IPS-18a (cell line): Measurements from ENCODE around the gene FUT8.

Source experiments
- H3K27ac ChIP-seq: one replicate; pipeline ENCODE4 v1.5.1; 2013; ENCODE audit warnings: low read length
- H3K27me3 ChIP-seq: one replicate; pipeline ENCODE4 v1.6.1; 2013; ENCODE audit warnings: mild to moderate bottlenecking, low read length; ENCODE audit not compliant: control insufficient read depth, insufficient read depth
- H3K36me3 ChIP-seq: one replicate; pipeline ENCODE4 v1.6.1; 2013; ENCODE audit warnings: low read depth, low read length; ENCODE audit not compliant: control insufficient read depth
- H3K4me1 ChIP-seq: one replicate; pipeline ENCODE4 v1.6.1; 2013; ENCODE audit warnings: low read depth, low read length; ENCODE audit not compliant: control insufficient read depth
- H3K4me3 ChIP-seq: one replicate; pipeline ENCODE4 v1.5.1; 2013; ENCODE audit warnings: low read length
- H3K9ac ChIP-seq: one replicate; pipeline ENCODE4 v1.6.1; 2013; ENCODE audit warnings: mild to moderate bottlenecking, low read length, moderate library complexity
- H3K9me3 ChIP-seq: one replicate; pipeline ENCODE4 v1.6.1; 2013; ENCODE audit warnings: low read depth, low read length; ENCODE audit not compliant: control insufficient read depth

The FUT8 gene

DNA sequence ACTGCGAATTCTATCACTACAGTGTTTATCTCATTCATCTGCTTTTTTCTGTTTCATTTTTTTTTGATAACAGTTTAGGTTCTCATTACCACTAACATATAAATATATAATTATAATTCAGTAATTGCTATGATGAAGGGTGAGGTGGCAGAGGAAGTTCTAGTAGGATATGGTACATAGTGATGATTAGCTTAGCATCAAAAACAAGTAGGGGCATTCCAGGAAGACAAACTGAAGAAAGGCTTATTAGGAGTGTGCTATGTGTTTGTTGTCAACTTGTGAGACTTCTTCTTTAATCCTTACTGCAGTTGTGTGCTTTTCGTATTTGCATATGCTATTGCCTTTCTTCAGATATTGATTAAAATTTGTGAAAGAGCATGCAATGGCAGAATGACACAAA lies 20.6 kb downstream of the FUT8 start:
- Histone ChIP-seq H3K4me3 (no peak overlapping the region), H3K9ac (no peak overlapping the region), H3K27ac (no peak overlapping the region), H3K9me3 (peaks cover 7% of the 10 kb centered on the region), H3K4me1 (peaks cover 12% of the 10 kb centered on the region), H3K36me3 (peaks cover 3% of the 10 kb centered on the region), H3K27me3 (no peaks in the 10 kb centered on the region)

DNA sequence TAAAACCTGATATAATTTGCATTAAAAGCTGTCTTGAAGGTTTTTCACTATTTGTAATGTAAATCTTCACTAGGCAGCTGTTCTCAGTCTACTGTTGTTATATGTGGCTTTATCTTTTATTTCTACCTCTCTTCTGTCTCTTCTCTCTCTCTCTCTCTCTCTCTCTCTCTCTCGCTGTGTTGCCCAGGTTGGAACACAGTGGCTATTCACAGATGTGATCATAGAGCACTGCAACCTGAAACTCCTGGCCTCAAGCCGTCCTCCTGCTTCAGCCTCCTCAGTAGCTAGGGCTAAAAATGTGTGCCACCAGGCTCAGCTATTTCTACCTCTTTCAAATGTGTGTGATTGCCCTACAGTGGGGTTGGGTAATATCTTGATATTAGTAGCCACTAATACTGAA lies 21.1 kb downstream of the FUT8 start:
- H3K27me3 ChIP-seq: no peaks in the 10 kb centered on the region
- no peak overlapping the region for H3K9ac ChIP-seq
- H3K36me3 ChIP-seq: peaks cover 3% of the 10 kb centered on the region
- H3K9me3 ChIP-seq: peaks cover 7% of the 10 kb centered on the region
- no peak overlapping the region for H3K4me3 ChIP-seq
- H3K4me1 ChIP-seq: peaks cover 12% of the 10 kb centered on the region
- no peak overlapping the region for H3K27ac ChIP-seq

DNA sequence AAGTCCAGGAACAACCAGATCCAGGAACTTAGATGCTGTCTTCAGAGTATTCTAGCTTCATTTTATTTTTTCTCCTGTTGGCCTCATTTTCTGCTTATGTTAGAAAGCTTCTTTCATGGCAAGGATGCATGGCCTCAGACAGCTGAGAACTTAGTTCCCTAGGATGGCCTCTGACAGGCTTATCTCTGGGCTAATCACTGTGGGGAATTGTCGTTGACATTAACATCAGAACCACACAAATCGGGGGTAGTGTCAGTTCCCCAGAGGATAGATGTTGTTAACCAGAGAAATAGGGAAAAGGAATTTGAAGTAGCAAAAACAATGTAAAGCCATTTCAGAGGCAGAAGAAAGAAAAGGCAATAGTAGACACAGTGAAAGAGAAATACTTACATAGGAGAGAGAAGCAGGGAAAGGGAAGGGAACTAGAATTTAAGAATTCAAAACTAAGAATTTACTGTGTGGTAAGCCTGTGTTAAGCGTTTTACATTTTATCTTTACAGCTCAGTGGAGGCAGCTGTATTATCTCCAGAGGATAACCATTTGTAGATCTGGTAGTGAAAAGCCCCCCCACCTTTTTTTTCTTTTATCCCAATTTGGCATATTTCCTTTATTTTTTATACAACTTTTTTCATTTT lies 21.8 kb downstream of the FUT8 start:
- Histone ChIP-seq H3K27me3 (no peaks in the 10 kb centered on the region), H3K27ac (no peak overlapping the region), H3K9me3 (peaks cover 7% of the 10 kb centered on the region), H3K36me3 (peaks cover 3% of the 10 kb centered on the region), H3K9ac (no peak overlapping the region), H3K4me3 (no peak overlapping the region), H3K4me1 (peaks cover 12% of the 10 kb centered on the region)

DNA sequence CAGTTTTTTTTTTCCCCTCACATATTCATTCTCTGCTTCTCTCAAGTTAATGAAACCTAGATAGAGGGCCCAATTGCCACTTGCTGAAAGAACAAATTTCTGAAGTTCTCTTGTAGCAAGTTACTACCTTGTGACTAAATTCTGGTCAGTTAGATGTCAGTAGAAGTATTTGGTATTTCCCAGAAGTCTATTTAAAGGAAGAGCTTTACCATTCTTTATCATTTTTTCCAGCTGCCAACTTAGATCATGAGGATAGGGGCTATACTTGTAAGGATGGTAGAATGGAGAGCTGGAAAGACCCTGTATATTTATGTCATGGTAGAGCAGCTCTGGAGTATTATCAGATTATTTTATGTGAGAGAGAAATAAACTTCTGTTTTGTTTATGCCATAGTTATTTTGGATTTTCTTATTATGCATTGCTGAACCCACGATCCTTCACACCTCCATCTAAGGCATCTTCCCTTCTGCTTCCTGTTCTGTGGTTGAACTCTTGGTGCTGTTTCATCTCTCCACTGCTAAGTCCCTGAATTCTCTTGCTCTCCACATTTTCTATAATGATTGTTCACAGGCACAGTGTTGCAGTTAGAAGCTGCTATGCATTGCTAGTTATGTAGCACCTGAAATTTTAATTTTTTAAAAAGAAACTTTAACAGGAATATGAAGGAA lies 25.9 kb downstream of the FUT8 start:
- H3K4me1 ChIP-seq: peaks cover 9% of the 10 kb centered on the region
- no peaks in the 10 kb centered on the region for H3K27me3 ChIP-seq
- H3K27ac ChIP-seq: no peak overlapping the region
- H3K9ac ChIP-seq: no peak overlapping the region
- H3K36me3 ChIP-seq: peaks cover 3% of the 10 kb centered on the region
- H3K4me3 ChIP-seq: no peak overlapping the region
- peaks cover 7% of the 10 kb centered on the region for H3K9me3 ChIP-seq

DNA sequence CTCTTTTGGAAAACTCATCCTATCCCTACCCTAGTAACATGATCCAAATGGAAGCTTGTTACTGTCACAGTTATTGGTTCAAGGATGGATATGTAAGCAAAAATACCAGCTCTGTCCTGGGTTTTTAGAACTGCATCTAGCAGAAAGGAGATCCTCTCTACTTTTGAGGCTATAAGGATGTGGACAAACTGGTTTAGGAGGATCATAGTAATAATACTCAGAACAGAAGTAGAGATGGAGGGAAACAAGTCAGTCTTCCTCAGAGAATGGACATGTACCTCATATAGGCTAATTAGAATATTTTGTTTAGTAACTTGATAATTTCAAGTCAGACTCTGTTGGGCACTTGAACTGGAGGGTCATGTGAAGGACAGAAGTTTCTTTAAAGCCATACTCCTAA lies 26.6 kb downstream of the FUT8 start:
- Histone ChIP-seq H3K9ac (no peak overlapping the region), H3K27ac (no peak overlapping the region)

GRCh38 chr14:65440230-65440629 lies 27.7 kb downstream of the FUT8 start:
- Histone ChIP-seq H3K9me3 (peaks cover 6% of the 10 kb centered on the region), H3K27ac (no peak overlapping the region), H3K4me3 (no peak overlapping the region), H3K36me3 (peaks cover 2% of the 10 kb centered on the region), H3K4me1 (no peaks in the 10 kb centered on the region), H3K27me3 (no peaks in the 10 kb centered on the region), H3K9ac (no peak overlapping the region)

More for the DNA sequence above, 26.6 kb downstream of the FUT8 start:
- Histone ChIP-seq H3K27me3 (no peaks in the 10 kb centered on the region), H3K9me3 (peaks cover 7% of the 10 kb centered on the region), H3K36me3 (peaks cover 3% of the 10 kb centered on the region), H3K4me1 (peaks cover 5% of the 10 kb centered on the region), H3K4me3 (no peak overlapping the region)

DNA sequence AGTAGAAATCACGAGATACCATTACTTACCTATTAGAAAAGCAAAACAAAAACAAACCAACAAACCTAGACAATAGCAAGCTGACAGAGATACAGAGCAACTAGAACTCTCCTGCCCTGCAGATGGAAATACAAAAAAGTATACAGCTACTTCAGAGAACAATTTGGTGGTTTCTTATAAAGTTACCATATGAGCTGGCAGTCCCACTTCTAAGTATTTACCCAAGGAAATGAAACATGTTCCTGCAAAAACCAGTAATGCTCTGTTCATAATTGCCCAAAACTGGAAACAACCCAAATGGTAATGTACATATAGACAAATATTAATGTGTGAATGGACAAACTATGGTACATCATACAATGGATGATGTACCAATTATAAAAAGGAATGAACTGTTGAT lies 31.7 kb downstream of the FUT8 start:
- no peak overlapping the region for H3K9ac ChIP-seq
- no peaks in the 10 kb centered on the region for H3K27me3 ChIP-seq
- H3K4me3 ChIP-seq: no peak overlapping the region
- H3K36me3 ChIP-seq: no peaks in the 10 kb centered on the region
- peaks cover 3% of the 10 kb centered on the region for H3K4me1 ChIP-seq
- no peaks in the 10 kb centered on the region for H3K9me3 ChIP-seq
- H3K27ac ChIP-seq: no peak overlapping the region

GRCh38 chr14:65446159-65446558 lies 33.6 kb downstream of the FUT8 start:
- Histone ChIP-seq H3K4me3 (no peak overlapping the region), H3K27me3 (no peaks in the 10 kb centered on the region), H3K4me1 (peaks cover 3% of the 10 kb centered on the region), H3K9ac (no peak overlapping the region), H3K36me3 (no peaks in the 10 kb centered on the region), H3K27ac (no peak overlapping the region), H3K9me3 (no peaks in the 10 kb centered on the region)

GRCh38 chr14:65449647-65450046 lies 37.1 kb downstream of the FUT8 start:
- no peaks in the 10 kb centered on the region for H3K36me3 ChIP-seq

DNA sequence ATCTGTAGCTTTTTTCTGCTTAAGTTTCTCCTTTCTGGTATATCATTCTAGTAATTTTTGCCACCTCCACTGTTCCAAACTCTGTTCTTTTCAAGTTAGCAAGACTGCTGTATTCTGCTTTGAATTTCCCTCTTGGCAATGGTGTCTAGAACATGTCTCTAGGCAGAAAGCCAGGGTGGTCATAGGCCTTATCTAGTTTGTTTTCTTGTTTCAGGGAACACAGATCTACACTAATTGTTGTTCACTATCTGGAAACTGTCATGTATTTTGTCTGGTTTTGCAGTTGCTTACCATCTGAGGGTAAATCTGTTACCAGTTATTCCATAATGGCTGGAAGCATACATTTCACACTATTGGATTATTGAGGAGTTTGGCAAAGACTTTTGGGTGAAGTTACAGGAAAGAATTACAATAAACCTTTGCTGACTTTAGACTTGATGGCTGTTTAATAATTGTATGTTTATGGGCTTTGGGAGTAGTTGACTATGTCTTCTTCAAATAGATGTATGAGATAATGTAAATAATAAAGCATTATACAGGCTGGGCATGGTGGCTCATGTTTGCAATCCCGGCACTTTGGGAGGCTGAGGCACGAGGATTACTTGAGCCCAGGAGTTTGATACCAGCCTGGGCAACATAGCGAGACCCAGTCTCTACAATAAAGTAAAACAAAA lies 41.4 kb downstream of the FUT8 start:
- H3K4me3 ChIP-seq: no peak overlapping the region
- H3K27me3 ChIP-seq: no peaks in the 10 kb centered on the region
- H3K27ac ChIP-seq: no peak overlapping the region
- no peak overlapping the region for H3K9ac ChIP-seq
- H3K36me3 ChIP-seq: peaks cover 3% of the 10 kb centered on the region
- H3K9me3 ChIP-seq: peaks cover 6% of the 10 kb centered on the region
- no peaks in the 10 kb centered on the region for H3K4me1 ChIP-seq

More at GRCh38 chr14:65449647-65450046, 37.1 kb downstream of the FUT8 start:
- Histone ChIP-seq H3K27ac (no peak overlapping the region), H3K4me3 (no peak overlapping the region), H3K9me3 (no peaks in the 10 kb centered on the region), H3K9ac (no peak overlapping the region), H3K4me1 (peaks cover 3% of the 10 kb centered on the region), H3K27me3 (no peaks in the 10 kb centered on the region)

DNA sequence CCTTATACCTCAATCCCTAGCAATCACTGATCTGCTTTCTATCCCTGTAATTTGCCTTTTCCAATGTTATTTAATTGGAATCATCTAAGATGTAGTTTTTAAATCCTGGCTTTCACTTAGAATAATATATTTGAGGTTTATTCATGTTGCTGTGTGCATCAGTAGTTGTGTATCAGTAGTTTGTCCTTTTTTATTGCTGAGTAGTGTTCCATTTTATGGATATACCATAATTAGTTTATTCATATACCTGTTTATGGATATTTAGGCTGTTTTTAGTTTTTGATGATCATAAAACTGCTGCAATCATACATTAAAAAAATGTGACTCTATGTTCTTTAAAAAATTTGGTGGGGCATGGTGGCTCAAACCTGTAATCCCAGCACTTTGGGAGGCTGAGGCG lies 43.7 kb downstream of the FUT8 start:
- Histone ChIP-seq H3K4me3 (no peak overlapping the region), H3K9ac (no peak overlapping the region), H3K9me3 (peaks cover 6% of the 10 kb centered on the region), H3K27me3 (no peaks in the 10 kb centered on the region), H3K4me1 (no peaks in the 10 kb centered on the region), H3K36me3 (peaks cover 3% of the 10 kb centered on the region), H3K27ac (no peak overlapping the region)
